ENCODE results near the gene CATSPER3.

DNA sequence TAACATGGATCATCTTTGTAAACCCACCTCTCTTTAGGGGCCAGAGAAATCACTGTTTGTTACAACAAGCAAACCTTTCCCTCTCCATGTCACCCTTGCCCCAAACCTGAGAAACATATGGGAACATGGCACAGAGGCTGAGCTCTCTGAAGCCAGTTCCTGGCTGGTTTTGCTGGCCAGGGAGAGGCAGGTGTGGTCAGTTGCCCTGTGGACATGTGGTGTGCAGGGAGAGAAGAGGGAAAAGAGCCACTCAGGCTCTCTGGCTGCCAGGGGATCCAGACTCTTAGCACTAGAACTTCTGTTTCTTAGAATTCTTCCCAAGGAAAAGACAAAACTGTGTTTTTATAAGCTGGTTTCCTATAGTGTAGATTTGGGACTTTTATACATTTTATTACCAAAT is 4.6 kb upstream of the CATSPER3 start:
- TF ChIP-seq, protein P1, sequence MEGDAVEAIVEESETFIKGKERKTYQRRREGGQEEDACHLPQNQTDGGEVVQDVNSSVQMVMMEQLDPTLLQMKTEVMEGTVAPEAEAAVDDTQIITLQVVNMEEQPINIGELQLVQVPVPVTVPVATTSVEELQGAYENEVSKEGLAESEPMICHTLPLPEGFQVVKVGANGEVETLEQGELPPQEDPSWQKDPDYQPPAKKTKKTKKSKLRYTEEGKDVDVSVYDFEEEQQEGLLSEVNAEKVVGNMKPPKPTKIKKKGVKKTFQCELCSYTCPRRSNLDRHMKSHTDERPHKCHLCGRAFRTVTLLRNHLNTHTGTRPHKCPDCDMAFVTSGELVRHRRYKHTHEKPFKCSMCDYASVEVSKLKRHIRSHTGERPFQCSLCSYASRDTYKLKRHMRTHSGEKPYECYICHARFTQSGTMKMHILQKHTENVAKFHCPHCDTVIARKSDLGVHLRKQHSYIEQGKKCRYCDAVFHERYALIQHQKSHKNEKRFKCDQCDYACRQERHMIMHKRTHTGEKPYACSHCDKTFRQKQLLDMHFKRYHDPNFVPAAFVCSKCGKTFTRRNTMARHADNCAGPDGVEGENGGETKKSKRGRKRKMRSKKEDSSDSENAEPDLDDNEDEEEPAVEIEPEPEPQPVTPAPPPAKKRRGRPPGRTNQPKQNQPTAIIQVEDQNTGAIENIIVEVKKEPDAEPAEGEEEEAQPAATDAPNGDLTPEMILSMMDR (conservative IDR thresholded peaks at IDR 0.05; ENCODE audit: low read depth, low read length), result no peak
- TF ChIP-seq EZH2 (IDR thresholded peaks at IDR 0.05; ENCODE audit: low read length, unreplicated experiment), result no peak

Data from PC-3 (cell line).